GM12865 (cell line): ENCODE results near the gene CAMKMT.

ENCODE experiments used
- DNase-seq: peaks from one replicate; pipeline ENCODE4 v3.0.0; 2010; ENCODE audit warnings: low read depth
- H3K4me3 ChIP-seq: 2 replicates; pipeline ENCODE4 v1.5.1; 2011; ENCODE audit warnings: mild to moderate bottlenecking, low read depth, low read length, control low read depth
- CTCF ChIP-seq: IDR thresholded peaks from 2 replicates; pipeline ENCODE4 v1.5.1; 2011; ENCODE audit warnings: low read length, control low read depth, low read depth, inconsistent platforms; ENCODE audit not compliant: insufficient read depth; ENCODE audit errors: missing control alignments

CAMKMT gene

DNA sequence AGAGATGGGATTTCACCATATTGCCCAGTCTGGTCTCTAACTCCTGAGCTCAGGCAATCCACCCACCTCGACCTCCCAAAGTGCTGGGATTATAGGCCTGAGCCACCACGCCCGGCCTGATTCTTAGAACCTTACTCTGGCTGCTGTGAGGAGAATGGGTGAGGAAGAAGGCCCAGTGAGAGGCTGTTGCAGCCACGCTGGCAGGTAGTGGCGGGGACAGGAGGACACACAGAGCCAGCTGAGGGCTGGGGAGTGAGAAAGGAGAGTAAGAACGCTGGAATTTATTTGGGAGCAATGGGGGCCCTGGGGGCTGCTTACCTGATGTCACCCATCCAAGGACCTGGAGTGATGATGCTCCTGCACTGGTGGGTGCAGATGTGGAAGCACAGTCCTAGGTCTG lies 425.9 kb downstream of the CAMKMT start:
- DNase-seq, result no peak
- no peak for TF ChIP-seq CTCF
- H3K4me3 ChIP-seq, result no peak overlapping the region

GRCh38 chr2:44789446-44789845 lies 427.7 kb downstream of the CAMKMT start:
- H3K4me3 ChIP-seq, result no peak overlapping the region
- no peak for TF ChIP-seq CTCF
- DNase-seq, result no peak

DNA sequence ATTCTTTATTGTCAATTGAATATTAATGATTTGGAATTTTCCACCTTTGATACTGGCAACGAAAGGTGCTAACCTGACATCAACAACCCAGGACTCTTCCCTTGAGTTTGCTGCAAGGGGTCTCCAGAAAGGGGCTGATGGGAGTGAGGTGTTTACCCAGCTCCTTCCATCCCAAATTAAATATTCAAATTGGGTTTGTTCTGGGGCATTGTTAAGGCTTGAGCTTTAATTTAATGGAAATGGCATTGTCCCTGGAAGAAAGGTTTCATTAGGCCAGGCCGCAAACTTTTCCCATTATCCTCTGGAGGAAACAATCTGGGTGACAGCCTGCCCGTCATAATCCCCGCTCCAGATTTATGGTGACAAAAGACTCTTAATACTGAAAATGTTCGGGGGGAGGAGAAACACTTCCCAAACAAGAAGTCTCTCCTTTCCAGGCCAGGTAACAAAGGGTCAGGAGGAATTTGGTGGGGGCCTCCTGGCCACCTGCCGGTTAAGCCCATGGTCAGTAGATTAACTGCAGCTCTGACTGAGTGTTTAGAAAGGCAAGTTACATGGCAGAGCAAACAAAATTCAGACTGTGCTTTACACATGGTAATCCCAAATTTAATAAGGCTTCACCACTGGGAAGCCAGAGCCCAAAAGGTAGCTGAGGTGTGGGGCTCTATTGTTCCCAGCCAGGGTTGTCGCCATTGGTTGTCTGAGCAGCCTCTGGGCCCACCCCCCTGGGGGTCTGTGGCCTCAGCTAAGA lies 428.4 kb downstream of the CAMKMT start:
- no peak for TF ChIP-seq CTCF
- DNase-seq, result no peak
- H3K4me3 ChIP-seq, result no peak overlapping the region

GRCh38 chr2:44793322-44793870 lies 431.6 kb downstream of the CAMKMT start:
- DNase-seq, result peak; percentile 34
- TF ChIP-seq CTCF, result no peak
- no peak overlapping the region for H3K4me3 ChIP-seq

DNA sequence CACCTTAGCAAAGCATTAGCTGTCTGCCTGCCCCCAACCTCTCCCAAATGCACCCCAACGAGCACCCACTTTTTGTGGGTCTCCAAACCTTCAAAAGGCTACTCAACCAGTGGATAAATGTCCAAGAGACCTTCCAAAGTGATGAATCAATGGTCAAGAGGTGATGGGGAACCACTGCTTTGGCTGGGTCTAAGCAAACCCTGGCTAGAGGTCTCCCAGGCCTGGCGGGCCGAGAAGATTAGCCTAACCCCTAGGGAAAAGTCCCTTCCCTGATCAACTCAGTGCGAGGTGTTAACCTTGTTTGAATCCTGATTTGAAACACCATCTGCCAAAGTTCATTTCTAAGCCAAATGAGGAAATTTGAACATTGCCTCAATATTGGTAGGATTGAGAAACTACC lies 435.0 kb downstream of the CAMKMT start:
- DNase-seq, result no peak
- H3K4me3 ChIP-seq, result no peak overlapping the region
- no peak for TF ChIP-seq CTCF

- no peak for TF ChIP-seq CTCF
- H3K4me3 ChIP-seq, result no peak overlapping the region
- DNase-seq, result no peak
Measured at GRCh38 chr2:44798139-44798659, 436.5 kb downstream of the CAMKMT start.
